SK-N-SH treated with all-trans-retinoic acid at 6 μM for 48 hours (cell line): Measurements from ENCODE around the gene ARHGDIG.

Experiments
- ARNTL ChIP-seq: fragments of 450-650 bp; formaldehyde crosslinking; IDR thresholded peaks from 2 replicates; pipeline ENCODE4 v1.5.0; 2020; ENCODE audit warnings: low read depth, mild to moderate bottlenecking, moderate library complexity, borderline replicate concordance
- RARB ChIP-seq: fragments of 250-450 bp; sonication (Bioruptor Pico); IDR thresholded peaks from 2 replicates; pipeline ENCODE4 v1.8.0; 2021; ENCODE audit warnings: mild to moderate bottlenecking, moderate library complexity
- TOX ChIP-seq: fragments of 250-450 bp; sonication (Bioruptor Pico); IDR thresholded peaks from 2 replicates; pipeline ENCODE4 v1.8.0; 2021; ENCODE audit warnings: mild to moderate bottlenecking, moderate library complexity, borderline replicate concordance
- ZFP3 ChIP-seq: fragments of 250-450 bp; sonication (Bioruptor Pico); IDR thresholded peaks from 2 replicates; pipeline ENCODE4 v1.5.0; 2020; ENCODE audit warnings: mild to moderate bottlenecking, moderate library complexity
- ZNF70 ChIP-seq: fragments of 450-650 bp; formaldehyde crosslinking; IDR thresholded peaks from 2 replicates; pipeline ENCODE4 v1.5.0; 2020; ENCODE audit warnings: mild to moderate bottlenecking, moderate library complexity
- TF ChIP-seq, protein P1 (sequence below): fragments of 250-450 bp; sonication (Bioruptor Pico); IDR thresholded peaks from 2 replicates; pipeline ENCODE4 v1.5.0; 2020; ENCODE audit warnings: mild to moderate bottlenecking, moderate library complexity
- TF ChIP-seq, protein P2 (sequence below): fragments of 250-450 bp; sonication (Bioruptor Pico); IDR thresholded peaks from 2 replicates; pipeline ENCODE4 v1.8.0; 2020; ENCODE audit warnings: mild to moderate bottlenecking, moderate library complexity, borderline replicate concordance

GRCh38 chr16:278863-279366 is 1.5 kb upstream of the ARHGDIG start:
- TF ChIP-seq, protein P1, sequence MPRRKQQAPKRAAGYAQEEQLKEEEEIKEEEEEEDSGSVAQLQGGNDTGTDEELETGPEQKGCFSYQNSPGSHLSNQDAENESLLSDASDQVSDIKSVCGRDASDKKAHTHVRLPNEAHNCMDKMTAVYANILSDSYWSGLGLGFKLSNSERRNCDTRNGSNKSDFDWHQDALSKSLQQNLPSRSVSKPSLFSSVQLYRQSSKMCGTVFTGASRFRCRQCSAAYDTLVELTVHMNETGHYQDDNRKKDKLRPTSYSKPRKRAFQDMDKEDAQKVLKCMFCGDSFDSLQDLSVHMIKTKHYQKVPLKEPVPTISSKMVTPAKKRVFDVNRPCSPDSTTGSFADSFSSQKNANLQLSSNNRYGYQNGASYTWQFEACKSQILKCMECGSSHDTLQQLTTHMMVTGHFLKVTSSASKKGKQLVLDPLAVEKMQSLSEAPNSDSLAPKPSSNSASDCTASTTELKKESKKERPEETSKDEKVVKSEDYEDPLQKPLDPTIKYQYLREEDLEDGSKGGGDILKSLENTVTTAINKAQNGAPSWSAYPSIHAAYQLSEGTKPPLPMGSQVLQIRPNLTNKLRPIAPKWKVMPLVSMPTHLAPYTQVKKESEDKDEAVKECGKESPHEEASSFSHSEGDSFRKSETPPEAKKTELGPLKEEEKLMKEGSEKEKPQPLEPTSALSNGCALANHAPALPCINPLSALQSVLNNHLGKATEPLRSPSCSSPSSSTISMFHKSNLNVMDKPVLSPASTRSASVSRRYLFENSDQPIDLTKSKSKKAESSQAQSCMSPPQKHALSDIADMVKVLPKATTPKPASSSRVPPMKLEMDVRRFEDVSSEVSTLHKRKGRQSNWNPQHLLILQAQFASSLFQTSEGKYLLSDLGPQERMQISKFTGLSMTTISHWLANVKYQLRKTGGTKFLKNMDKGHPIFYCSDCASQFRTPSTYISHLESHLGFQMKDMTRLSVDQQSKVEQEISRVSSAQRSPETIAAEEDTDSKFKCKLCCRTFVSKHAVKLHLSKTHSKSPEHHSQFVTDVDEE (CRISPR knock-in tag): no peak
- no peak for TF ChIP-seq ZFP3 (CRISPR knock-in tag)
- TF ChIP-seq ARNTL (CRISPR knock-in tag): no peak
- TF ChIP-seq, protein P2, sequence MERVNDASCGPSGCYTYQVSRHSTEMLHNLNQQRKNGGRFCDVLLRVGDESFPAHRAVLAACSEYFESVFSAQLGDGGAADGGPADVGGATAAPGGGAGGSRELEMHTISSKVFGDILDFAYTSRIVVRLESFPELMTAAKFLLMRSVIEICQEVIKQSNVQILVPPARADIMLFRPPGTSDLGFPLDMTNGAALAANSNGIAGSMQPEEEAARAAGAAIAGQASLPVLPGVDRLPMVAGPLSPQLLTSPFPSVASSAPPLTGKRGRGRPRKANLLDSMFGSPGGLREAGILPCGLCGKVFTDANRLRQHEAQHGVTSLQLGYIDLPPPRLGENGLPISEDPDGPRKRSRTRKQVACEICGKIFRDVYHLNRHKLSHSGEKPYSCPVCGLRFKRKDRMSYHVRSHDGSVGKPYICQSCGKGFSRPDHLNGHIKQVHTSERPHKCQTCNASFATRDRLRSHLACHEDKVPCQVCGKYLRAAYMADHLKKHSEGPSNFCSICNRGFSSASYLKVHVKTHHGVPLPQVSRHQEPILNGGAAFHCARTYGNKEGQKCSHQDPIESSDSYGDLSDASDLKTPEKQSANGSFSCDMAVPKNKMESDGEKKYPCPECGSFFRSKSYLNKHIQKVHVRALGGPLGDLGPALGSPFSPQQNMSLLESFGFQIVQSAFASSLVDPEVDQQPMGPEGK: no peak
- TF ChIP-seq TOX (CRISPR knock-in tag): no peak
- TF ChIP-seq ZNF70 (CRISPR knock-in tag): no peak
- no peak for TF ChIP-seq RARB (CRISPR knock-in tag)
